Osteocyte (in vitro differentiated cells): Measurements from ENCODE around the gene B4GALT1. TPM values are rescaled to one million over a fixed set of nuclear protein-coding genes. Genes with fewer than 3 reads are reported as not detected.

Experiments used
- DNase-seq: peaks from one replicate; pipeline ENCODE4 v3.0.0; 2021; ENCODE audit warnings: mixed read lengths; ENCODE audit not compliant: unreplicated experiment; ENCODE audit errors: extremely low spot score
- H3K27ac Mint-ChIP-seq: one replicate; pipeline ENCODE4 v1.8.0; 2021; ENCODE audit warnings: mild to moderate bottlenecking, mixed read lengths; ENCODE audit not compliant: unreplicated experiment
- H3K27me3 Mint-ChIP-seq: one replicate; pipeline ENCODE4 v1.8.0; 2021; ENCODE audit warnings: mixed read lengths; ENCODE audit not compliant: unreplicated experiment
- H3K36me3 Mint-ChIP-seq: one replicate; pipeline ENCODE4 v1.8.0; 2021; ENCODE audit warnings: mixed read lengths; ENCODE audit not compliant: unreplicated experiment
- H3K4me1 Mint-ChIP-seq: one replicate; pipeline ENCODE4 v1.8.0; 2021; ENCODE audit warnings: mixed read lengths; ENCODE audit not compliant: unreplicated experiment
- H3K4me3 Mint-ChIP-seq: one replicate; pipeline ENCODE4 v1.8.0; 2021; ENCODE audit warnings: mild to moderate bottlenecking, moderate library complexity, mixed read lengths; ENCODE audit not compliant: unreplicated experiment
- H3K9me3 Mint-ChIP-seq: one replicate; pipeline ENCODE4 v1.8.0; 2021; ENCODE audit warnings: mixed read lengths; ENCODE audit not compliant: unreplicated experiment
- total RNA-seq: library from RNA; stranded (reverse); gene quantifications from 2 replicates; pipeline ENCODE4 v1.2.1, GENCODE V29; 2021
- TF ChIP-seq, protein P1 (sequence below): fragments of 200-600 bp; sonication (generic); IDR thresholded peaks from 2 replicates; pipeline ENCODE4 v1.5.0; 2021; ENCODE audit warnings: antibody characterized with exemption, mild to moderate bottlenecking, moderate library complexity

The B4GALT1 gene
- total RNA-seq, 1 donor from 2014 or later = 40.9 TPM

DNA sequence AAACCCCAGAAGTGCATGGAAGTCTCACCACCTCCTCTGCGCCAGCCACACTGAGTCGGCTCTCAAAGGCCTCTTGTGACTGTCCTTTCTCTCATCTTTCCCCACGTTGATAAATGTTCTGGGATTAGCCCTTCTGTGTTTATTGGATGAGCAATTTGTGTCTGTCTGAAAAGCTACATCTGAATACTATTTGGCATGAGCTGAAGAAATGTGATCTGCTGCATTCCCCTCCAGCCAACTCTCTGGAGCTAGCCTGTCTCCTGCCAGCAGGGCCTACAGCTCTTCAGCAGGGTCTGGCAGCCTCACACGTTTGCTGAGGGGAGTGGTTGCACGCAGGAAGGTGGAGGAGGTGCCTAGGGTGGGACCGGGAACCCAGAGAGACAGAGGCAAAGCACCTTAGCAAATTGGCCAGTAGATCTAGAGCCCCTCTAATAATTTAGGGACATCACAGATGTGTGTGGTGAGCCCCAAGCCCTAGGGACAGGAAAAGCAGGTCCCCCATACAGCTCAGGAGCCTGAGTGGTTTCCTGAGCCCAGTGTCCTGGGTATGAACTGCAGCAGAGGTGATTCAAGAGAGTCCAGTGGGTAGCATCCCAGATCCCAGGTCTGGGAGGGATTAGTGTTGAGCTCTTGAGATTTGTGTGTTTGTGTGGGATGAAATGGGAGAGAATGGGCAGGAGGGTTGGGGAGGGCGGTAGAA, 20.5 kb upstream of the B4GALT1 start:
- Mint-ChIP-seq H3K9me3 (no peaks in the 10 kb centered on the region), H3K36me3 (no peaks in the 10 kb centered on the region), H3K4me1 (peaks cover 38% of the 10 kb centered on the region), H3K27me3 (no peaks in the 10 kb centered on the region), H3K27ac (no peak overlapping the region), H3K4me3 (no peak overlapping the region)
- TF ChIP-seq, protein P1, sequence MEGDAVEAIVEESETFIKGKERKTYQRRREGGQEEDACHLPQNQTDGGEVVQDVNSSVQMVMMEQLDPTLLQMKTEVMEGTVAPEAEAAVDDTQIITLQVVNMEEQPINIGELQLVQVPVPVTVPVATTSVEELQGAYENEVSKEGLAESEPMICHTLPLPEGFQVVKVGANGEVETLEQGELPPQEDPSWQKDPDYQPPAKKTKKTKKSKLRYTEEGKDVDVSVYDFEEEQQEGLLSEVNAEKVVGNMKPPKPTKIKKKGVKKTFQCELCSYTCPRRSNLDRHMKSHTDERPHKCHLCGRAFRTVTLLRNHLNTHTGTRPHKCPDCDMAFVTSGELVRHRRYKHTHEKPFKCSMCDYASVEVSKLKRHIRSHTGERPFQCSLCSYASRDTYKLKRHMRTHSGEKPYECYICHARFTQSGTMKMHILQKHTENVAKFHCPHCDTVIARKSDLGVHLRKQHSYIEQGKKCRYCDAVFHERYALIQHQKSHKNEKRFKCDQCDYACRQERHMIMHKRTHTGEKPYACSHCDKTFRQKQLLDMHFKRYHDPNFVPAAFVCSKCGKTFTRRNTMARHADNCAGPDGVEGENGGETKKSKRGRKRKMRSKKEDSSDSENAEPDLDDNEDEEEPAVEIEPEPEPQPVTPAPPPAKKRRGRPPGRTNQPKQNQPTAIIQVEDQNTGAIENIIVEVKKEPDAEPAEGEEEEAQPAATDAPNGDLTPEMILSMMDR = no peak
- no peak for DNase-seq

- DNase-seq = no peak
- H3K4me1 Mint-ChIP-seq = peaks cover 43% of the 10 kb centered on the region
- no peaks in the 10 kb centered on the region for H3K36me3 Mint-ChIP-seq
- H3K9me3 Mint-ChIP-seq = no peaks in the 10 kb centered on the region
- TF ChIP-seq, protein P1 = no peak
- H3K27me3 Mint-ChIP-seq = no peaks in the 10 kb centered on the region
- H3K27ac Mint-ChIP-seq = no peak overlapping the region
- no peak overlapping the region for H3K4me3 Mint-ChIP-seq
Observed at GRCh38 chr9:33186457-33187168, 19.5 kb upstream of the B4GALT1 start.

DNA sequence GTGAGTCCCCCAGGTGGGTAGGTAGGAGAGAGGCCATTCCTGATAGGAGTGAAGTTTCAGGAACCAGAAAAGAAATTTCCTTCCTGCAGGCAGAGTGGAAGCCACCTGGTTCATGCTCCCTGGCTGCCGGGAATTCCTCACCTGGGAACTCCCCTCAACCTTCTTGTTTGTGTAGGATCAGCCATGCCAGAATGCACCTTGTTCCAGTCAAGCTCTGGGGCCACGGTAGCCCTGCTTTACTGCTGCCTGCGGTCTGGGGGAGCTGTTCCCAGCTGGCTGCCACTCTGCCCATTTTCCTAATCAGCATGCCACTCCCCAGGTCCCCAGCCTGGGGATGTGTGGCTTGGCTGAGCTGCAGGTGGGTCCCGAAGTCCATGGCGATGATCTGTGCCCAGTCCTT, 18.7 kb upstream of the B4GALT1 start:
- Mint-ChIP-seq H3K36me3 (no peaks in the 10 kb centered on the region), H3K4me3 (no peak overlapping the region), H3K27ac (no peak overlapping the region), H3K27me3 (no peaks in the 10 kb centered on the region), H3K4me1 (peaks cover 51% of the 10 kb centered on the region), H3K9me3 (no peaks in the 10 kb centered on the region)
- TF ChIP-seq, protein P1 = no peak
- no peak for DNase-seq

DNA sequence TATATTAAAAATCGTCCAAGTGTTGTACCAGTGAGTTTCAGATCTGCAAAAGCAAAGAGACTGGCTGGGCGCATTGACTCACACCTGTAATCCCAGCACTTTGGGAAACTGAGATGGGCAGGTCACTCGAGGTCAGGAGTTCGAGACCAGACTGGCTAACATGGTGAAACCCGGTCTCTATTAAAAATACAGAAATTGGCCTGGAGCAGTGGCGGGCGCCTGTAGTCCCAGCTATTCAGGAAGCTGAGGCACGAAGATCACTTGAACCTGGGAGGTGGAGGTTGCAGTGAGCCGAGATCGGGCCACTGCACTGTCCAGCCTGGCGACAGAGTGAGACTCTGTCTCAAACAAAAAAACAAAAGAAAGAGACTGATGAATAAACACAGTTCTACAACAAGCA, 18.3 kb upstream of the B4GALT1 start:
- peaks cover 55% of the 10 kb centered on the region for H3K4me1 Mint-ChIP-seq
- DNase-seq = no peak
- H3K27ac Mint-ChIP-seq = no peak overlapping the region
- no peaks in the 10 kb centered on the region for H3K36me3 Mint-ChIP-seq
- H3K27me3 Mint-ChIP-seq = no peaks in the 10 kb centered on the region
- no peak overlapping the region for H3K4me3 Mint-ChIP-seq
- TF ChIP-seq, protein P1 = no peak
- no peaks in the 10 kb centered on the region for H3K9me3 Mint-ChIP-seq

DNA sequence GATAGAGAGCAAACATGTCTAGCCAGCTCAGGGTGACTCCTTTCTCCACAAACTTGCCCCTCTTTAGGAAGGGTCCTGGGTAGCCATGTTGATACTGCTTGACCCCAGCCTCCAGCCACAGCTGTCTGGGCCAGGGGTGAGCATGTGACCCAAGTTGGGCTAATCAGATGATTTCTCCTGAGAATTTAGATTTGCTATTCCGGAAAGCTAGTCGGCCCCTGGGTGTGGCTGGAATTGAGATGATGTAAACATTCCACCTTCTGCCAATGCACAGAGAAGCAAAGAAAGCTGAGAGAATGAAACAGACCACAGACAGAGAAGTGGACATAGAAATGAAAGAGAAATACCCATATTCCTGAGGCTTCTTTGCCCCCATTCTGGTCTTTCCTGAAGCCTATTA, 17.8 kb upstream of the B4GALT1 start:
- no peak for DNase-seq
- no peak overlapping the region for H3K4me3 Mint-ChIP-seq
- no peak overlapping the region for H3K27ac Mint-ChIP-seq
- no peaks in the 10 kb centered on the region for H3K27me3 Mint-ChIP-seq
- H3K9me3 Mint-ChIP-seq = no peaks in the 10 kb centered on the region
- H3K36me3 Mint-ChIP-seq = no peaks in the 10 kb centered on the region
- peaks cover 59% of the 10 kb centered on the region for H3K4me1 Mint-ChIP-seq
- TF ChIP-seq, protein P1 = no peak
